OCI-LY3 (cell line): ENCODE data around the gene HOXA6.

Experiments used
- EZH2phosphoT487 ChIP-seq: fragments of 200-600 bp; shearing (Covaris generic); IDR thresholded peaks from 2 replicates; pipeline ENCODE4 v1.6.1; 2018; ENCODE audit warnings: antibody characterized with exemption, mixed run types, low read depth
- TF ChIP-seq, protein P1 (sequence below): fragments of 200-600, 300-600 bp; sonication (generic); IDR thresholded peaks from 2 replicates; pipeline ENCODE4 v1.5.1; 2014; ENCODE audit warnings: antibody characterized with exemption, low read length, low read depth

DNA sequence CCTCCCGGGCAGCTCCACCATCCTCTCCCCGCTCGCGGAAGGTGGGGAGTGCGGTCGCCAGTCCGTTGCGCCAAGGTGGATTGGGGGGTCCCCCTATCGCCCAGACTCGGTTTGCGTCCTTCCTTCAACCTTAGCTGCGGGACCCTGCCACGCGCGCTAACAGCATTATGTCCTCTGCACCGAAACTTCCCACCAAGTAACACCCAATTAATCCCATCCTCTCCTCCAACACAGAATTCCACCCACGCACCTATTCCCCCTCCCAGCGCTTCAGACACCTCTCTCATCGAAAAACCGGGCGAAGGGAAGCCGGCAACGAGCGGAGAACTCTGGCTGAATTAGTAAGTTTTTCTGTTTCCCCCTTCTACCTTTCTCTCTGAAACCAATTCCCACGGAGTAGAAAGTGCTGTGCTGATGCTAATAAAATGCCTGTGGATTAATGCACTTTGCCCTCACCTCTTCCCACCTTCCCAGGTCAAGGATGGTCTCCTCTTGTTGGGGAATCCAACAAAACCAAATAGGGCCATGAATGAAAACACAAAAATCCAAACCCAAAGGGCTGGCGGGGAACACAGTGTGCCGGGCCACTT, 3.9 kb upstream of the HOXA6 start:
- TF ChIP-seq, protein P1, sequence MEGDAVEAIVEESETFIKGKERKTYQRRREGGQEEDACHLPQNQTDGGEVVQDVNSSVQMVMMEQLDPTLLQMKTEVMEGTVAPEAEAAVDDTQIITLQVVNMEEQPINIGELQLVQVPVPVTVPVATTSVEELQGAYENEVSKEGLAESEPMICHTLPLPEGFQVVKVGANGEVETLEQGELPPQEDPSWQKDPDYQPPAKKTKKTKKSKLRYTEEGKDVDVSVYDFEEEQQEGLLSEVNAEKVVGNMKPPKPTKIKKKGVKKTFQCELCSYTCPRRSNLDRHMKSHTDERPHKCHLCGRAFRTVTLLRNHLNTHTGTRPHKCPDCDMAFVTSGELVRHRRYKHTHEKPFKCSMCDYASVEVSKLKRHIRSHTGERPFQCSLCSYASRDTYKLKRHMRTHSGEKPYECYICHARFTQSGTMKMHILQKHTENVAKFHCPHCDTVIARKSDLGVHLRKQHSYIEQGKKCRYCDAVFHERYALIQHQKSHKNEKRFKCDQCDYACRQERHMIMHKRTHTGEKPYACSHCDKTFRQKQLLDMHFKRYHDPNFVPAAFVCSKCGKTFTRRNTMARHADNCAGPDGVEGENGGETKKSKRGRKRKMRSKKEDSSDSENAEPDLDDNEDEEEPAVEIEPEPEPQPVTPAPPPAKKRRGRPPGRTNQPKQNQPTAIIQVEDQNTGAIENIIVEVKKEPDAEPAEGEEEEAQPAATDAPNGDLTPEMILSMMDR: no peak
- no peak for TF ChIP-seq EZH2phosphoT487
